Measurements from ENCODE around the gene CTIF.
"Not testable (repeated sequence)": the region's sequence is repeated elsewhere in the genome, so short reads cannot be mapped to it uniquely, and the experiment has no call there.

Gene CTIF

DNA sequence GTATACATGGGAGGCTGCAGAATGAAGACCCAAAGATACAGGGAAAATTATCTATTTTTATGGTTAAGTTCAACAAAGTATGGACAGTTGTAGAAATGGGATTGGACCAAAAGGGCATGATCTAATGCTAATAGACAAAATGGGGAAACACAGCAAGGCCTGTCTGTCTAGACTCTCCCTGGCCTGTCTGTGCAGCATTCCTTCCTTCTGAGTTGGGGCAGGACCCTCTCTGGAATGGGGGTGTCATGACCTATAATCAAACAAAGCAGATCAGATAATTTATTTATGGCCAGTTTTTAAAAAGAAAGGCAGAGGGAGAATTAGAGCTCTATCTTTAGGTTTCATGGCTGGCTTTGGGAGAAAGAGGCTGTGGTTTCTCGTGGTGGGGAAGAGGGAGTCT lies 104.4 kb downstream of the CTIF start:
- DNase-seq (ENCODE audit: low read depth in 2 of 2) = no peak

DNA sequence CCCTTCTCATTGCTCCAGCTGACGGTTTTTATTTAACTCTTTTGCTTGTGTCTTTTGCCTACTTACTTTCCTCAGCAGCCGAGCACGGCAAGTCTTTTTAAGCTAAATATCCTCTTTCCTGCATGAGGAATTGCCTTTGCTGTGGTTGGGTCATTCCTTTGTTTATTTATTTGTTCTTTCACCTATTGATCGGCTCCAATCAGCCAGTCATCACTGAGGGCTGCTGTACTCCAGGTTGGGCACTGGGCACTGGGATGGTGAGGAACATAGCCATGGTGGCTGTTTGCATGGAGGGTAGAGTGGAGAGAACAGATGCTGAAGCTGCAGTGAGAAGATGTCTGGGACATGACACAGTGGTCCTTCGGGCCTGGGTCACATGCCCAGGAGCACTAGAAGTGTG lies 105.2 kb downstream of the CTIF start:
- no peak for DNase-seq (ENCODE audit: low read depth in 2 of 2)

DNA sequence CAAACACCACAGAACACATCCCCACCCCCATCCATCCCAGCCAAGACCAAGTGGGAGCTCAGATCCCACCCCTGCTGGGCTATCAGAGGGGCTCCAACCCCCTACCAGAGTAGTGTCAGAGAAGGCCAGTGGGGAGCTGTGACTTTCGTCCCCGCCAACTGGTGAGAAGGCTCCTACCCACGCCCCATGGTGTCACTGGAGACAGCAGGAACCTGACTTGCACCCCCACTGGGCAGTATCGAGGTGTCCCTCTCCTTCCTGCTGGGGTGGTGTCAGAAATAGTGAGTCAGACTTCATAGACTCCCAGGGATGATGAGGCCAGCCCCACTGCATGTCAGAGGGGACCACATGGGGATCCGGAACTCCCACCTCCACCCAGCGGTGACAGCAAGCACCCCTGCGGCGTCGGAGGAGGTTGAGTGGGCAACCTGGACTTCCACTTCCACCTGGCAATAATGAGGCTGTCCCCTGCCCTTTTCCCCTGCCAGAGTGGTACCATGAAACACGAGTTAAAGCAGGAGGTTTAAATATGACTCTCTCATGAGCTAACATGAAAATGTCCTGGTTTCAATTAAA lies 106.7 kb downstream of the CTIF start:
- no peak for DNase-seq (ENCODE audit: low read depth in 2 of 2)

DNA sequence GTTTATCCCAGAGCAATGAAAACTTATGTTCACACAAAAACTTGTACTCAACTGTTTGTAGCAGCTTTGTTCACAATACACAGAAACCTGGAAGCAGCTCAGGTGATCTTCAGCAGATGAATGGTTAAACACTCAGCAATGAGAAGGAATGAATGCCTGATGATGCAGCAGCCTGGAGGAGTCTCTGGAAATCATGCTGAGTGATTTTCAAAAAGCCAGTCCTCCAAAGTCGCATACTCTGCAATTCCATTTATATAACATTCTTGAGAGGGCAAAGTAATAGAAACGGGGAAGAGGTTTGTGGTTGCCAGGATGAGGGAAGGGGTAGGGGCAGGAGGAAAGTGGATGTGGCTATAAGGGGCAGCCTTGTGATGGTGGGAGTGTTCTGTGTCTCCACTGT lies 108.1 kb downstream of the CTIF start:
- no peak for DNase-seq (ENCODE audit: low read depth in 2 of 2)

DNA sequence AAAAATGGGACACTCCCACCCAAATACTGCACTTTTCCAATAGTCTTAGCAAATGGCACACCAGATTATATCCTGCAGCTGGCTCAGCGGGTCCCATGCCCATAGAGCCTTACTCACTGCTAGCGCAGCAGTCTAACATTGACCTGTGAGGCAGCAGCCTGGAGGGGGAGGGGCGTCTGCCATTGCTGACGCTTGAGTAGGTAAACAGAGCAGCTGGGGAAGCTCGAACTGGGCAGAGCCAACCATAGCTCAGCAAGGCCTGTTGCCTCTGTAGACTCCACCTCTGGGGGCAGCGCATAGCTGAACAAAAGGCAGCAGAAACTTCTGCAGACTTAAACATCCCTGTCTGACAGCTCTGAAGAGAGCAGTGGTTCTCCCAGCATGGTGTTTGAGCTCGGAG lies 110.4 kb downstream of the CTIF start:
- no peak for DNase-seq (ENCODE audit: low read depth in 2 of 2)

DNA sequence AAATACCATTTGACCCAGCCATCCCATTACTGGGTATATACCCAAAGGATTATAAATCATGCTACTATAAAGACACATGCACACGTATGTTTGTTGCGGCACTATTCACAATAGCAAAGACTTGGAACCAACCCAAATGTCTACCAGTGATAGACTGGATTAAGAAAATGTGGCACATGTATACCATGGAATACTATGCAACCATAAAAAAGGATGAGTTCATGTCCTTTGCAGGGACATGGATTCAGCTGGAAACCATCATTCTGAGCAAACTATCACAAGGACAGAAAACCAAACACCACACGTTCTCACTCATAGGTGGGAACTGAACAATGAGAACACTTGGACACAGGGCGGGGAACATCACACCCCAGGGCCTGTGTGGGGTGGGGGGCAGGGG lies 115.8 kb downstream of the CTIF start:
- not testable (repeated sequence) for DNase-seq (ENCODE audit: low read depth in 2 of 2)

DNA sequence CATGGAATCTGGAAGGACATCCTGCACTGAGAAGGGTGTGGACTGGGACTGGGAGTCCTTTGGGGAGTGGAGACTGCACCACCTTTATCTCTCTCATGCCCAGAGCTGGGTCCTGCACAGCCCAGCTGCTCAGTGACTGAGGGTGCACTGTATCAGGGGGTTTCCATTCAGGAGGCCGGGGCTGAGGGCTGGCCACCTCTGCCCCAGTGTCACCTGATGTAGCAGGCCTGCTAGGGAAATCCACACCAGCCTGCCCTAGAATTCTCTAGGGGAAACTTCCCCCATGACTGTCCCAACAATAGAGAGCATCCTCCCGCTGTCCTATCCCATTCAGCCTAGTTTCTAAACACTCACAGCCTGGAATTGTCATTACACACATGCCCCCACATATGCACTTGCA lies 116.7 kb downstream of the CTIF start:
- no peak for DNase-seq (ENCODE audit: low read depth in 2 of 2)

DNA sequence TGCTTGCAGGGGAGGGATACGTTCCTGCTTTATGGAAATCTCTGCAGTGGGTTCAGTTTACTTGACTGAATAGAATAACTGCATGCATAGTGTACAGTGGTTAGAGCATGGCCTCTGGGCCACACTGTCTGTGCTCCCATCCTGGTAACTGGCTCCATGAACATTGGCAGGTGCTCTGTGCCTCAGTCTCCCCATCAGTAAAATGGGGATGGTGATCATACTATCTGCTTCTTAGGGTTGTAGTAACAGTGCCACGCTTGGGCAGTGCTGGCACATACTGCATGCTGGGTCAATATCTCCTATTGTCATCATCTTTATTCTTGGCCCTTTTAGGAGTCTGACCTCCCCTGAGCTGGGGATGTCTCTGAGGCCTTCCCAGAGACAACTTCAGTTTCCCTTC lies 117.3 kb downstream of the CTIF start:
- DNase-seq (ENCODE audit: low read depth in 2 of 2) = no peak

DNA sequence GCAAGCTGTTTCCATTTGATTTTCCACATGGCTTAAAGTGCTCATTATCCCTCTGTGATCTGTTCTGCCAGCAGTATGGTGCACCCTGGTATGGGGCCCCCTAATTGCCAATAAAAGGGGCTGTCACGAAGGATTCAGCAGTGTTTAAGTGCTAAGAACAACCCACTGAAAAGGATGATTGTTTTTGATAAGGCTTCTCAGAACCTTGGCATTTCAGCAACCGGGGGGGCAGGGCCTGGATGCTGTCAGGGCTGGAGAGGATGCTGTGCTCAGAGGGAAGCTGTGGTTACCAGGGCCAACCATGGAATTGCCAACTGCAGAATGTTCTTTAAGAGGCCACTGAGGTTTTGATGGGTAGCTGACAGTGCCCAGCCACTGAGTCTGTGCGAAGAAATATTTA lies 117.8 kb downstream of the CTIF start:
- DNase-seq (ENCODE audit: low read depth in 2 of 2) = no peak

DNA sequence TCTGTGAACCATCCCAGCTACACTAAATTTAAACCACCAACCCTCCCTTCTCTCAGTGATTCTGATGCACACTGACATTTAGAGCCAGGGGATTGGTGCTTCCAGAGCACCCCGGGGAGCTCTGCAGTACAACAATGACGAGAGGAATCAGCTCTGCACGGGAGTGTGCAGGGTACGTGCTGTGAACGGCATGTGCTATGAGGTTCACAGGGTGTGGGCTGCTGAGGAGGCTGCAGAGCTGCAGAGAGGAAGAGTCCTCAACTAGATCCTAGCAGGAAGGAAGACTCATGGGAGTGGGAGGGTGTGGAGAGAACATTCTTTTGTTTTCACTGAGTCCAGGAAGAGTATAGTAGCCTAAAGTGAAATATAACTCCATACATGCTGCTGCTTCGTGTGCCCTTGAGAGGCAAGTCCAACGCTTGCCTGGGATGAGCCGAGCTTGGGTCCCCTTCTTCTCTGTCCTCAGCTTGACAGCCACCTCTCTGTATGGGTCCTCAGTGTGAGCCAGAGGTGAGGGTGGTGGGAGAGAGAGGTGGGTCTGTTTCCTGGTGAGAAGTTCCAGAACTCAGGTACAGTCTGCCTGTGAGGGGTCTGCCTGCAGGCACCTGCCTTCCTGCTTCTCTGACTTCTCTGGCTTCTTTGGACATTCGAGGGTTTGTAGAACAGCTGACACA lies 118.8 kb downstream of the CTIF start:
- DNase-seq (ENCODE audit: low read depth in 2 of 2) = no peak

DNA sequence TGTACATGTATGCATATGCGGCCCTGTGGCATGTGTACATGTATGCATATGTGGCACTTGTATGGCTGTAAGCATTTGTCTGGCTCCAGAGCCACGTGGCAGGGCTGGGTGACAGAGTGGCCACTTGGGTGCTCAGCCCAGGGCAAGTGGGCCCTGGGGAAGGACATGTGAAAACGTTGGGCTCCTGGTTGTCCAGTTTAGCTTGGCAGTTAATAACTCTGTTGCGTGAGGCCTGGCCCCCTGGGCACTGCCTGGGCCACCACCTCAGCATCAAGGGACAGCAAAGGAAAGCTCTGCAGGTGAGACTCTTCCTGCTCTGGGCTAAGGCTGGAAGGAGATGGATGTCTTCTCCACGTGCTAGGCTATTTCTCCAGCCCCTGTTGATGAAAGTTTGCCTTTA lies 119.9 kb downstream of the CTIF start:
- DNase-seq (ENCODE audit: low read depth in 2 of 2) = no peak

DNA sequence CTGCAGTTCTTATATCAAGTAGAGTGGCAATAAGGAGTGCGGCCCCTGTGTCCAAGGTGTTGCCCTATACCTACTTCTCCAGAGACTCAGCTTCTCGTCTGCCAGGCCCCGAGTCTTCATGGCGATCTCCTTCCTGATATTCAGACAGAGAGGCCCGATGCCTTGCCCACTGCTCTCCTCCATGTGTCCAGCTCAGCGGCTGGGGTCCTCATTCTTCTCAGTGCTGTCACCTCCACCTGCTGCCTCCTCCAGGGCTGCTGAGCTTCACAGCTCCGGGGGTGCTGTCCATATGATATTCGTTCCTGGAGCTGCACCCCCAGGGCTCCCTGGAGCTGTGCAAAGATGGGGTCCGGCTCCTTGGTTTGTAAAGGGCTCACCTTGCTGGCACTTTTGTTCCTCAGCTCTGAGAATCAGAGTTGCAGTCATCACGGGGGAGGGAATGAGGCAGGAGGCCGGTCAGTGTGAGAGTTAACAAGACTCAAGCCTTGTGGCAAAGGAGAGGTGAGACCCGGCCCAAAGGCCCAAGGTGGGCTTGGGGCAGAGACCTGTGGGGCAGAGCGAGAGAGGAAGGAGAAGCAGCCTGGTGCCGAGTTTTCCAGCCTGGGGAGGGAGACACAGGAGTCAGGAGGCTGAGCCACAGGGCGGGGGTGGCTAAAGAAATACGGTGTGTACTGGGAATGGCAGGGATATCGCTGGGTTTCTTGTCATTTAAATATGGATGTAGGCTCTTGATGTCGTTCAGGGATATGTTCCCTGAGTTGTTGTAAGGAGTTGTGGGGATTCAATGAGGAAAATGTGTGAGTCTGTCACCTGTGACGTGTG lies 120.6 kb downstream of the CTIF start:
- no peak for DNase-seq (ENCODE audit: low read depth in 2 of 2)

DNA sequence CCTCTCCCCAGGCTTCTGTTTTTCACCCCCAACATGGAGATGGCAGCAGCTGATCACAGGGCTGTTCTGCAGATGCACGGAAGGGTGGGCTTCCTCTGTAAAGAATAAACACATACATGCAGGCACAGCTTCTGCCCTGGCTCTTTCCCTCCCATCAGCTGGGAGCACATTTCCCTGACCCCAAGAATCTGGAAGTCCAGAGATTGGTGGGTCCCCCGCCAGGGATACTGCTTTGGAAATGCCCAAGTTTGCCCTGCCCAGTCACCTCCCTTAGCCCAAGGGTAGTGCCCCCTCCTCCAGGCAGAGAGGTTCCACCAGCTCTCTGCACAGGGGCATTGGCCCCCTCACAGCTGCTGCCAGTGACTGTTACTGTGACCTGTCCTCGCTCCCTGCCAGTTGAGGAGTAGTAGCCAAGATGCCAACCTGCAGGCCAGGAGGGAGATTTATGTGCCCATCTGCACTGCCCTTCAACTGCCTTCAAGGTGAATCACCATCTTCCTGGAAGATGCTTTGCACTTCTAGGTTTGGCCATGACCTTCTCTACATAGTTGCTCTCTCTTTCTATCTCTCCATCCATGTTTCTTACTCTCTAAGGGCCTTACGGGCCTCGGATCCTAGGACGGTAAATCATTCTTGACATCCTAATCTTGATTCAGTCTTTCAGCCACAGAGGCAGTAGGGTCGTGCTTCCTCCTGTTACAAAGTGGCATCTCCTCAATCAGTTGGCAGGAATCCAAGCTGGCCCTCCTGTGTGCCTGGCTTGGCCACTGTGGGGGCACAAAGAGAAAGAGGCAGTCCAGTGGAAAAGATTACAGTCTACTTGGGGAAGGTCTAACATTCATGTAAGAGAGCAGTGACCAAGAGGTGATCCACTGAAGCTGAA lies 121.8 kb downstream of the CTIF start:
- no peak for DNase-seq (ENCODE audit: low read depth in 2 of 2)

DNA sequence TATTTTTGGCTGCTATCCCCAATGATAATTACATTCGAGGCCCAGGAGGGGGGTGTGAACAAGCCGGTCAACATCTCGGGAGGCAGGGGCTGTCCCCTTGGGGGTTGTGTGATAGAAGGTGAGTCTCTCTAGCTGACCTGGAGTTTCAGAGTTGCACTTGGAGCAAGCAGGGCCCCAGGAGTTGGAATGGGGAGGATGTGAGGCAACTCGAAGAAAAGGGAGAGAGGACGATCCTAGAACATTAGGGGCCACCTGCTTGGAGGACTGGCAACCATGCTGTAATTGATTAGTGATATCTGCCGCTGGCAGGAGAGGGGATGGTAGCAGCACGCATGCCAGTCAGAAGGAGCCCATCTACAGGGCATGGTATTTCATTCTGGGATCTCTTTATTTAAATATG lies 122.6 kb downstream of the CTIF start:
- DNase-seq (ENCODE audit: low read depth in 2 of 2) = no peak

DNA sequence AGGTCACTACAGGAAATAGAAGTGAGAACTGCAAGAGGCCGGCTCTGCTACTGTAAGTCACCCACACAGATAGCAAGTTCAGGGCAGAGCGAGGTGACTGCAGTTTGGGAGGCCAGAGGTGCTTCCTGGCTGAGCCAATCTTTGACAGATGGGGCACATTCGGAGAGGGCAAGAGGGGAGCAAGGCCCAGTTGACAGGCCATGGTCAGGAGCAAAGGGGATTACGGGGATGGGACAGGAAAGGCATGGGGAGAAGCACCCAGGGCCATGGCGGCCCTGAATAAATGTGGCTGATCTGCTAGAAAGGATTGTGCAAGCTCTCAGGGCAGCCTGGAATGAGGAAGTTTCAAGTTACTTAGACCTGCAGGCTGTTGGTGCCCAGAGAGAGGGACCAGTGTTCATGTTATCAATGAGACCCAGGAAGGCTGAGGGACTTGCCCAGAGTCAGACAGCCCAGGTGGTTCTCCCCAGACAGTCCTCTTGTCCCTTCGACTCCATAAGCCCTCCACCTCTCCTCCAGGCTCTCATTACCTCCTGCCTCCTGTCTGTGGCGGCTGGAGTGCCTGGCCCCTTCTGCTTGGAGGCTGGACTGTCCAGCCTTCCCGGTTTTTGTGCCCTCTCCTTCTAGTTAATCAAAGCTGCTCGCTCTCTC lies 123.3 kb downstream of the CTIF start:
- no peak for DNase-seq (ENCODE audit: low read depth in 2 of 2)

DNA sequence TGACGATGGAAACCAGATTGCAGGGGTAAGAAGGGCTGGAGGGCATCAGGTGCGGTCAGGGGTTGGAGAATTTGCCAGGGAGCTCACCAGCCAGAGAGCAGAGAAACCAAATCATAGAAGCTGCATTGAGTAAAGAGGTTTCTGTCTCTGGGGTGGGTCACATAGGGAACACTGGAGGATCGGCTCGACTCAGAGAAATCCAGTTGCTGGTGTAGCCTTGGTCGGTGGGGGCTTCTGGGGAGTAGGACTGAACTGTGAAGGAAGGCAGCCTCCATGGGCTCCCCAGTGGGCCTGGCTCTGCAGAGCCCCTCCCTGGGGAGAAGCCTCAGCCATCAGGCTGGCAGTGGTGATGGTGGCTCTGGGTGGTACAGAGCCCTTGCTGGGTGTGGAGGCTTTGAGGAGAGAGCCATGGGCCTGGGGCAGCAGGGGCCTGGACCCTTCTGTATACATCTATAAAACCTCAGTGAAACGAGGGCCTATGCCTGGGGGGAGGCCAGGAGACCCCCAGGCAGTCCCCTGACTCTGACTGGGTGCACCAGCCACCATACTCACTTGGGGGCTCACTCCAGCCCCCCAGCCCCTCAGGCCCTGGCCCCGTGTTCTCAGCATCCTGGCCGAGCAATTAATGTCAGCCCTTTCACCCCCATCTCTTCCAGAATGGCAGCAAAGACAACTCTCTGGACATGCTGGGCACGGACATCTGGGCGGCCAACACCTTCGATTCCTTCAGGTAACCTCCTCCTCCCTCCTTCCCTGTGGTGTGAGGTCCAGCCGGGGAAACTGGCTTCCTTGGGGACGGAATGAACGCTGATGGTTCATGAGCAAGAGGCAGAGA lies 124.5 kb downstream of the CTIF start:
- DNase-seq (ENCODE audit: low read depth in 2 of 2) = no peak

DNA sequence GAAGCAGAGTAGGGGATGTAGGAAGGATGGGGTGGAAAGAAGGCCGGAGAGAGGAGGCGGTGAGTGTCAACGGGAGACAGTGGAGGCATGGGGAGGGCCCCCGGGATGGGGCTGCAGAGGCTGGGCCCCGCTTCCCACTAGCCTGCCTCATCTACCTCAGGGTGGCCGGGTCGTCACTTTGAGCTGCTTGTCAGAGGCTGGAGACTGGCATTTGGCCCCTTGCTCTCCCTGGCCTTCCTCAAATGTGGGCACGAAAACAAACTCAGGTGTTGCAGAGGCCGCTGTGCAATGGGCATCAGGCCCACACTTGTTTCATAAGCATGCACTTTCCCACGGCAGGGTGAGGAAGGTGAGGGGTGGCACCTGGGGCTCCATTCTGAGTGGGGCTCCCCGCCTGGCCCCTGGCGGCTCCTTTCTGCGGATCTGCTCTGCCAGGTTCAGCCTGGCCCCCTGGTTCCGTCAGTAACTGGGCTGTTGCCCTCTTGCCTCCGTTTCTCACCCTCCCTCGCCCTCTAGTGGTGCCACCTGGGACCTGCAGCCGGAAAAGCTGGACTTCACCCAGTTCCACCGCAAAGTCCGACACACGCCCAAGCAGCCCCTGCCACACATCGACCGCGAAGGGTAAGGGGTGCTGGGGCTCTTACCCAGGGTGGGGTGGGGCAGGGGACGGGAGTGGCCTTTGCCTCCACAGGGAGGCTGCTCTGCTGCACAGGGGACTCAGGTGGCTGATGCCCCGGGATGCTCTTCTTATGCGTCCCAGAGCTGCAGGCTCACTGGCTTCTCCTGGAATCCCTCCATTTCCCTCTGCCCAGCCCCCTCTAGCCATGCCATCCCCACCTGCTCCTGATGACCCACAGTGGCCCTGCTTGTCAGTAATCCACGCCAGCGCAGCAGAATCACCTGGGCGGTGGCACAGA lies 125.4 kb downstream of the CTIF start:
- DNase-seq (ENCODE audit: low read depth in 2 of 2) = peak; percentile 18 to 19

DNA sequence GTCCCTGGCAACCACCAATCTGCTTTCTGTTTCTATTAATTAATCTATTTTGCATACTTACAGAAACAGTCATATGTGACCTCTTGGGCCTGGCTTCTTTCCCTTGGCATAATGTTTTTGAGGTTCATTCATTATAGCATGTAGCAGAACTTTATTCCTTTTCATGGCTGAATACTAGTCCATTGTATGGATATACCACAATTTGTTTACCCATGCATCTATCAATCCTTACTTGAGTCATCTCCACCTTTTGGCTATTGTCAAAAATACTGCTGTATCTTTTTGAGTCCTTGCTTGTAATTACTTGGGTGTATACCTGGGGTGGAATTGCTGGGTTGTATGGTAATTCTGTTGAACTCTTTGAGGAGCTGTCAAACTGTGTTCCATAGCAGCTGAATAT lies 126.8 kb downstream of the CTIF start:
- DNase-seq (ENCODE audit: low read depth in 2 of 2) = no peak

DNA sequence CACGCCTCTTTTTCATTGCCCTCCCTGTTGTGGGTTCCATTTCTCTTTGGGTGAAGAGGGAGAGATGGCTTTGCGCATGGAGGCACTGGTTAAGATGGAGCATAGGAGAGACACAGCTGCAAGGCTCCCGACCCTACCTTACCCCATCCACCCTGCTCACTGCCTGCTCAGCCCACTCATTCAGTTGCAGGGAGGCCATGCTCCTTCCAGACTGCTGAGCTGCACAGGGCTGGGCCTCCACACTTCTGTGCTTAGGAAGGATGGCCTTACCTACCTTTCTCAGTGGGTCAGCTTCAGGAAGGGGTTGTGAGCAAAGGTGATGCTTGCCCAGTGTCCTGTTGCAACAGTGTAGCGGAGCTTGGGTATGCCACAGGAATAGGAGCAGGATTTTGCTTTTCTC lies 127.8 kb downstream of the CTIF start:
- DNase-seq (ENCODE audit: low read depth in 2 of 2) = no peak
